LoVo (cell line): Measurements from ENCODE around the gene SMTN.
"Not testable (repeated sequence)": the region's sequence is repeated elsewhere in the genome, so short reads cannot be mapped to it uniquely, and the experiment has no call there.

Source experiments
- DNase-seq: peaks from one replicate; pipeline ENCODE4 v3.0.0-alpha.2; 2016; ENCODE audit warnings: low spot score

The SMTN gene

DNA sequence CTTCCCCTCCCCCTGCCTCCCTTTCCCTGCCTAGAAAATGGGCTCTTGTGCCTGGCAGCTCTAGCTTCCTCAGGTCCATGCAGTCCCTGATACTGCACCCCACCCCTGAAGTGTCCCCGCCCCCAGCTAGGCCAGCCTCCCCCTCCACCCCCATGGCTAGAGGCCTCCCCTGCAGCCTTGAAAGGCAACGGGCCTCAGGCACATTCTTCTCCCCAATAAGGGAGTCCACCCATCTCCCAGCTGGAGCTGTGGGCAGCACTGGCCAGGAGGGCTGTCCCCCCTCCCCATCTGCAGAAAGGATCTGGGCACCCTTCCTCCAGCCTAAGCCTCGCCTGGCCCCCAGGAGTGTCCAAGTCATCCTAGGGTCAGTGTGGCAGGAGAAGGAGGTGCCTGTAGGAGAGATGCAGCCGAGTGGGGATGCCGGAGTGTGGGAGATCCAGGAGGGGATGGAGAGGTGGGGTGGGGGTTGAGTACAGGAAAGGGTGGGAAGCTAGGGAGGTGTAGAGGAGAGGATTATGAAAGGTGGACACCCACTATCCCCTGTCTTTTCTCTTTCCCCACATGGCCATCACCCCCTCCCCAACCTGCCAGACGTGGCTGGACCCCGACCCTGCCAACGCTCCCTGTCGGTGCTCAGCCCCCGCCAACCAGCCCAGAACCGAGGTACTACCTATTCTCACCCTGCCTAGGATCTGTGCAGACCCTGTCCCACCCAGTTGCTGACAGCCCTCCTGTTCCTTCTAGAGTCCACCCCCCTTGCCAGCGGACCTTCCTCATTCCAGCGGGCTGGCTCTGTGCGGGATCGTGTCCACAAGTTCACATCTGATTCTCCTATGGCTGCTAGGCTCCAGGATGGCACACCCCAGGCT, 9.3 kb downstream of the SMTN start:
- no peak for DNase-seq

DNA sequence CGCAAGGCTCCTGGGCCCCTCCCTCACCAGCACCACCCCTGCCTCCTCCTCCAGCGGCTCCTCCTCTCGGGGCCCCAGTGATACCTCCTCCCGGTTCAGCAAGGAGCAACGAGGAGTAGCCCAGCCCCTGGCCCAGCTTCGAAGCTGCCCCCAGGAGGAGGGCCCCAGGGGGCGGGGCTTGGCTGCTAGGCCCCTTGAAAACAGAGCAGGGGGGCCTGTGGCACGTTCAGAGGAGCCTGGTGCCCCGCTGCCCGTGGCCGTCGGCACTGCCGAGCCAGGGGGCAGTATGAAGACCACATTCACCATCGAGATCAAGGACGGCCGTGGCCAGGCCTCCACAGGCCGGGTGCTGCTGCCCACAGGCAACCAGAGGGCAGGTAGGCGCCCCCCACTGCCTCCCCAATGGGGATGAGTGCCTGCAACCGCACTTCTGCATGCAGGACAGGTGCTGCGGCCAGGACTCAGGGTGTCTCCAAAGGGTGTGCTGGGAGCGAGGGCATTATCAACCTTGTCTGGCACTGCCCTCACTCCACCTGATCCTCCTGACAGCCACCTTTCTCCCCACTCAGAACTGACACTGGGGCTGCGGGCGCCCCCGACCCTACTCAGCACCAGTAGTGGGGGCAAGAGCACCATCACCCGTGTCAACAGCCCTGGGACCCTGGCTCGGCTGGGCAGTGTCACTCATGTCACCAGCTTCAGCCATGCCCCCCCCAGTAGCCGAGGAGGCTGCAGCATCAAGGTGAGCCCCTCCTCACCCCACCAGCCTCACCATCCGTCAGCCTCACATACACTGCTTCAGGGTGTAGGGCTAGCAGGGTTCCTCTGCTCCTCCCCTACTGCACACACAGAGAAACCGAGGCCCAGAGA, 10.2 kb downstream of the SMTN start:
- DNase-seq = no peak

DNA sequence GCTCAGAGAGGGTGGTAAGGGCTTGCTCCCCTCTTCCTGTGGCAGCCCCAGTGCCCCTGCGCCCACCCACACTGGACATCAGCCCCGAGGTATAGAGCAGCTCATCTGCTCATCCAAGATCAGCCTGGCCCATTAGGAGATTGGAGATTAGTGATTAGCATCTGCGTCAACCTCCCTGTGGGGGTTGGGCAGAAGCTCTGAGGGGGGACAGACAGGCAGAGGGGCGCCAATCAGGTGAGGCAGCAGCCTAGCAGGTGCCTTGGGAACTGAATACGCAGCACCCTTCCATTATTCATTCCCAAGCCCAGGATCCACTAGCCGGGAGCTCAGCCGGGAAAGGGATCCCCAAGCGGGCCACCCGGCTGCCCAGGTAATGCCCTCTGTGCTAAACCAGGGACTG, 11.0 kb downstream of the SMTN start:
- DNase-seq = no peak

DNA sequence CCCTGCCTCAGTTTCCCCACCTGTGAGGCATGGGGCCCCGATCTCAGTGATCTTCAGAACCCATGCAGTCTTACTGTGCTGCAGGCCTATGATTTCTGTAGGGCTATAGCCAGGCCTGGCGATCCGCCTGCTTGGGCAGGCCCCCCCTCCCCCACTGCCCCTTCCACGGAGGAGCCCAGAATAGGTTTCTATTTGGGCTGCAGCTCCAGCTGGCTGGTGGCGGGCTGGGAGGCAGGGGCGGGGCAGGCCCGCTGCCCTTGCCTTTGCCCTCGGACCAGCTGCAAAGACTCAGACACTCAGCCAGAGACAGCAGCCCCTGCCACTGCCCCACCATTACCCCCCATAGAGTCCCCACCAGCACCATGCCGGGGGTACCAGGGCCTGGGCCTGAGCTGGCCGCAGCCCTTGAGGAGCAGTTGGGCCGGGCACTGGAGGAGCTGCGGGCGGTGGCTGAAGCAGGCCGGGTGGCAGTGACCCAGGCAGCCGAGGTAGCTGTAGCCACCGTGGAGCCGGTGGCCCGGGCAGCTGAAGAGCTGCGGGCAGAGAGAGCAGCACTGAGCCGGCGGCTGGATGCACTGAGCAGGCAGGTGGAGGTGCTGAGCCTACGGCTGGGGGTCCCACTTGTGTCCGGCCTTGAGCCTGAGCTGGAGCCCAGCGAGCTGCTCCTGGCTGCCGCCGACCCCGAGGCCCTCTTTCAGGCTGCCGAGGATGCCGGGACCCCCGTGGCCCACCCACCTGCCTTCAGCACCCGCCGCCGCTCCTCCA, 12.2 kb downstream of the SMTN start:
- DNase-seq = no peak

DNA sequence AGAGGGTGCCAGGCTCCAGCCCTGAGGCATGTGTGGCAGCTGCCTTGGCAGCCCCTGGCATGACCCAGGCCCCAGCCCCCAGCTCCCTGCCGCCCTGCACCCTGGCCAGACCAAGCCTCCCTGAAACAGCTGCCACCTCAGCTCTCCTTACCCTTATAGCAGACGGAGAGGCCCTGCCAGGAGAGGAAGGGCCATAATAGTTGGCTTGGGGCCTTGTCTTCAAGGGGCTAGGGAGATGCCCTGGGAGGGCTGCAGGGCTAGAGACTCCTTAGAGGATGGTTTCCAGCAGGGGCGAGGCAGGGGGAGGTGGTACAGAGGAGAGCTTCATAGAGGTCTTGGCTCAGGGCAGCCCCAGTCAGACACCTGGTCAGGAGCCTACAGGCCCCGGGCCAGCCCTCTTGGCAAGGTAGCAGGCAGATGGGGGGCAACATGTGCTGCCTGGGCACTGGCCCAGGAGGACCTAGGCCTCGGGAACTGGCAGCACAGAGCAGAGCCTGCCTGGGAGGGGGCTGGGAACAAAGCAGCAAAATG, 13.0 kb downstream of the SMTN start:
- no peak for DNase-seq

DNA sequence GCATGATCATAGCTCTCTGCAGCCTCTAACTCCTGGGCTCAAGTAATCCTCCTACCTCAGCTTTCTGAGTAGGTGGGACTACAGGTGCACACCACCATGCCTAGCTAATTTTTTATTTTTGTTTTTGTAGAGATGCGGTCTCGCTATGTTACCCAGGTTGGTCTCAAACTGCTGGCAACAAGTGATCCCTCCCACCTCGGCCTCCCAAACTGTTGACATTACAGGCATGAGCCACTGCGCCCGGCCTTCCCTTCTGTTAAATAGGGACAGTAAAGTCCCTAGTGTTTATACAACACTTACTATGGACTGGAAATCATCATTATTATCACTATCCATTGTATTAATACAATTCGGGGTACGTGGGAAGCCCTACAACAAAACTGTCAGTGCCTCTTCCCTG, 13.6 kb downstream of the SMTN start:
- no peak for DNase-seq

DNA sequence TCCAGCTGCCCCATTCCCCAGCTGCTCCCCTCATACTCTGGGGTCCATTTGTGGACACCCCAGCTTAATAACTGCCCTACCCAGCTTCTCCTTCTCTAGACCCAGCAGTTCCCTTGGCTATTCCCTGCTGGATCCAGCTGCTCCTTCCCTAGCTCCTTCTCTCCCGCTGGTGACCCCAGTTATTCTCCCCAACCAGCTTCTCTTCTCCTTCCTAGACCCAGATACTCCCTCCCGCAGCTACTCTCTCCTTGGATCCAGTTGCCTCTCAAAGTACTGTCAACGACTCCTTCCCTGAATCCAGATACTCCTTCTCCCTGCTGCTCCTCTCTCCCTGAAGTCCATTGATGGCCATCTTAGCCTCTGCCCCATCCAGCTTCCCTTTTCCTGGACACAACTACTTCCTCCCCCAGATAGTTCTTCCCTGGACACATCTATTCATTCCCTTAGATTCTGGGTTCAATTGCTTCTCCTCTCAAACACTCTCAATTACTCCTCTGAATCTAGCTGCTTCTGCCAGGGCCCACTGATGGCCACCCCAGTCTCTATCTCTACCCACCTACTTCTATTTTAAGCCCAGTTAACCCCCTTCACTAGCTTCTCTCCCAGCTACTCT, 14.6 kb downstream of the SMTN start:
- DNase-seq = no peak

GRCh38 chr22:31096657-31097279, 15.7 kb downstream of the SMTN start:
- DNase-seq = no peak

- not testable (repeated sequence) for DNase-seq
Observed at GRCh38 chr22:31097539-31097938, 16.4 kb downstream of the SMTN start.

DNA sequence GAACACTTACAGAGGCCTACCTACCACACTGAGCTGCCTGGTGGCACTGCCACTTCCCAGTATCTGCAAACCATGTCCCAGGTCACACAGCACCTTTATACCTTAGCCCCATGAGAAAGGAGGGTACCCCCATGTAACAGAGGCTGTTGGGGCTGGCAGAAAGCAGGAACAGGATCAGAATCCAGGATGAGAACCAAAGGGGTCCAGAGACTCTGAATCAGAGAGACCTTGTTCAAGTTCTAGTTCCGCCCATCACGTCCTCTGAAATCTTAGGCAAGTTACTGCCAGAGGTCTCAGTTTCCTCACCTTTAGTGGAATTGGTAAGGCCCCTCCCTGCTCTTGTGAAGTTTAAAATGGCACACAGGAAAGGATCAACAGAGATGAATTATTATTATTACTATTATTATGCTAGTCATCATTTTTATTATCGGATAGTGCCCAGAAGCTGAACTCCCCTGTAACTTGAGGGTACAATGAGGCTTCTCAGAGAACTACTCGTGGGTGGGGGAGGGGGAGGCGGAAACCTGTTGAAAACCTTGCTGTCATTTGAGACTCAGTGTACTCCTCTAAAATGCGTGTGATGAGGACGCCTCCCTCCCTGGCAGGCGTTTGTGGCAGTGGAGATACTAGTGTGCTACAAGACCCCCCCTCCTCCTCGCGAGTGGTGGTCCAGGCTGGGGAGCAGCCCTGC, 17.0 kb downstream of the SMTN start:
- no peak for DNase-seq

DNA sequence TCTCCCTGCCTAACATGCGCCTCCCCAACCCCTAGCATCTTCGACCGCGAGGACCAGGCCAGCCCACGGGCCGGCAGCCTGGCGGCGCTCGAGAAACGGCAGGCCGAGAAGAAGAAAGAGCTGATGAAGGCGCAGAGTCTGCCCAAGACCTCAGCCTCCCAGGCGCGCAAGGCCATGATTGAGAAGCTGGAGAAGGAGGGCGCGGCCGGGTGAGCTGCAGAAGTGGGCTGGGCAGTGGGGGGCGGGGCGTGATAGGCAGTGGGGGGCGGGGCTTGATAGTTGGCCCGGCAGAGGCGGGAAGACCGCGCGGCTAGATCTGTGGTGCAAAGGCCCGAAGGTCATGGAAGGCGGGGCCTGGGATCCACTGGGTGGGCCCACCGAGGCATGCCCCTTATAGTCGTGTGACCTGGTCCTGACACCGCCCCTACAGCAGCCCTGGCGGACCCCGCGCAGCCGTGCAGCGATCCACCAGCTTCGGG, 17.6 kb downstream of the SMTN start:
- DNase-seq = no peak

GRCh38 chr22:31099386-31099785, 18.3 kb downstream of the SMTN start:
- no peak for DNase-seq

DNA sequence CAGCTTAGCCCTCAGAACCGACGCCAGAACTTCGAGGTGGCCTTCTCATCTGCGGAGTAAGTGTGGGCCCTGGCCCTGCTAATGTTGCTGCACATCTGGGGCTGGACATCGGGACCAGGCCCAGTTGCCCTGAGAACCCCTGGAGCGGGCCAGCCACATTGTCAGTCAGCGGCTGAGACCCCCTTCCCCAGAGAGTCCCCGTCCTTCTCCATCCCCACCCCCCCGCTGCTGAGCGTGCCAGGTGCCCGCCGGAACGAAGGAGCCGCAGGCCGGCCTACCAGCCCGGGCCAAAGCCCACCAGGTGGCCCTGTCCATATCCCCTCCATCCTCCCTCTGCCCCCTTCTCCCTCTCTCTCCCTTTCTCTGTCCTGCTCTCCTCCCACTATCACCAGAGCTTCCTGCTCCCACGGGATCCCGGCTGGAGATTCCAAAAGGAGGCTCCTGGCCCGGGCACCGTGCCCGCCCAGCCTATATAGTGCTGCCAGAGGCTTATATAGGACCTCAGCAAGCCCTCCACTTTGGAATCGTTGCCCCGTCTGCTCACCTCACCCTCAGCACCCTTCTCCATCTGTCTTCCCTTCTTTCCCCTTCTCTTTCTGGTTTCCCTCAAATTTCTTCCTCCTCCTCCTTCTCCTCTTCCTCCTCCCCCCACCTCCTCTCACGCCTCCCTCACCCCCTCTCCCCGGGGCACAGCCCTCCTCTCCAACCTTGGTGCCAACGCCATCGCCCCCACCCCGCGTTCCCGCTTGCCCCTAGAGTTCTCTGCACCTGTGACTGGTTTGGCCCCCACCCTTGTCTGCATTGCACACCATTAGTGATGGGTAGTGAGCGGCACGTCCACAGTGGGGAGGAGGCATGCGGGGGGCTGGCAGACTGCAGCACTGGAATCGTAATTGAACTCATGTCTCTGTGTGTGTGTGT, 19.0 kb downstream of the SMTN start:
- DNase-seq = no peak

- DNase-seq = no peak
Observed at GRCh38 chr22:31100762-31101525, 19.8 kb downstream of the SMTN start.

GRCh38 chr22:31102441-31103081, 21.4 kb downstream of the SMTN start:
- no peak for DNase-seq

GRCh38 chr22:31103111-31103510, 22.0 kb downstream of the SMTN start:
- no peak for DNase-seq

GRCh38 chr22:31103899-31104694, 23.0 kb downstream of the SMTN start:
- no peak for DNase-seq
